GM12892 (cell line): ENCODE results near the gene ADTRP.

ENCODE experiments used
- POLR2A ChIP-seq: IDR thresholded peaks from 2 replicates; pipeline ENCODE4 v1.6.1; 2011; ENCODE audit warnings: low read depth, low read length, control low read depth
- POLR2AphosphoS5 ChIP-seq: IDR thresholded peaks from 2 replicates; pipeline ENCODE4 v1.6.1; 2011; ENCODE audit warnings: low read depth, low read length, control low read depth
- TAF1 ChIP-seq: IDR thresholded peaks from 2 replicates; pipeline ENCODE4 v1.6.1; 2011; ENCODE audit warnings: low read depth, mild to moderate bottlenecking, control low read depth, low read length, borderline replicate concordance

DNA sequence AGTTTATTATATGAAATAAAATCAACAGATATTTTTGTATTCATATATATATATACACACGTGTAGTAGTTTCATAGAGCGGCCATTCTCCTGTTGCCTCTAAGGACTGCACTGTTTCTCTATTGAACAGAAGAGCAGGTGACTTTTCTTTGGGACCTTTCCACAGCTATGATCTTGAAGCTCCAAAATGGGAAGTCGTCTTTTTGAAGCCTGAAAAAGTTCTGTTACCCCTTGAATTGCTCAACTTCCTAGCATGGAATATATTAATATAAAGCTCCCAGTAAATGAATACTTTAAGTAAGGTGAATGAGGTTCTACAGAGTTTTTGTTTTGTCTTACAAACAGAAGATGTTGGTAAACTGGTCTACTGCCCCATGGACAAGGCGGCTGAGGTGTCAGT lies 42.2 kb upstream of the ADTRP start:
- TF ChIP-seq POLR2A, result no peak
- no peak for TF ChIP-seq POLR2AphosphoS5
- no peak for TF ChIP-seq TAF1
